OCI-LY7 (cell line): Measurements from ENCODE around the gene PTP4A2.

Source experiments
- EZH2phosphoT487 ChIP-seq: fragments of 200-600 bp; sonication (generic); IDR thresholded peaks from 2 replicates; pipeline ENCODE4 v1.6.1; 2018; ENCODE audit warnings: low read depth, borderline replicate concordance, mild to moderate bottlenecking, mixed run types, antibody characterized with exemption, low read length, moderate library complexity, mixed read lengths
- TF ChIP-seq, protein P1 (sequence below): fragments of 200-600 bp; sonication (generic); conservative IDR thresholded peaks from 2 replicates; pipeline ENCODE4 v1.5.1; 2014; ENCODE audit warnings: mild to moderate bottlenecking, antibody characterized with exemption, low read length, moderate library complexity, mixed read lengths

GRCh38 chr1:31881688-31882000, 56.5 kb downstream of the PTP4A2 start:
- TF ChIP-seq, protein P1, sequence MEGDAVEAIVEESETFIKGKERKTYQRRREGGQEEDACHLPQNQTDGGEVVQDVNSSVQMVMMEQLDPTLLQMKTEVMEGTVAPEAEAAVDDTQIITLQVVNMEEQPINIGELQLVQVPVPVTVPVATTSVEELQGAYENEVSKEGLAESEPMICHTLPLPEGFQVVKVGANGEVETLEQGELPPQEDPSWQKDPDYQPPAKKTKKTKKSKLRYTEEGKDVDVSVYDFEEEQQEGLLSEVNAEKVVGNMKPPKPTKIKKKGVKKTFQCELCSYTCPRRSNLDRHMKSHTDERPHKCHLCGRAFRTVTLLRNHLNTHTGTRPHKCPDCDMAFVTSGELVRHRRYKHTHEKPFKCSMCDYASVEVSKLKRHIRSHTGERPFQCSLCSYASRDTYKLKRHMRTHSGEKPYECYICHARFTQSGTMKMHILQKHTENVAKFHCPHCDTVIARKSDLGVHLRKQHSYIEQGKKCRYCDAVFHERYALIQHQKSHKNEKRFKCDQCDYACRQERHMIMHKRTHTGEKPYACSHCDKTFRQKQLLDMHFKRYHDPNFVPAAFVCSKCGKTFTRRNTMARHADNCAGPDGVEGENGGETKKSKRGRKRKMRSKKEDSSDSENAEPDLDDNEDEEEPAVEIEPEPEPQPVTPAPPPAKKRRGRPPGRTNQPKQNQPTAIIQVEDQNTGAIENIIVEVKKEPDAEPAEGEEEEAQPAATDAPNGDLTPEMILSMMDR = no peak
- no peak for TF ChIP-seq EZH2phosphoT487
